ENCODE data around the gene STXBP5L.

DNA sequence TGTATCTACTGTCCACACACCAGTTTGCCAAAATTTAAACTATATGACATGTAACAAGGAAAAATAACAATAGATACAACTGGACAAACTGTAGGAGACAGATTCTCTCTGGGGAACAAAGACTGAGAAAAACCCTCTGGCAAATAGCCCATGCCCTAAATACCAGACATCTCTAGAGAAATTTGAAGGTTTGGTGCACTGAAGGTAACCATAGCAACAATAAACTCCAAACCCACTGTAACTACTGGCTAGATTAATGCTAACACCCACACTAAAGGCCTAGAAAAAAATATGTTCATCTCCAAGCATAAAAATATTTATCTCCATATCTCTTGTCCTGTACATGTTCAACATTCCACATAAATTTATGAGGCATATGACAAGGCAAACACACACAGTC, 267.1 kb downstream of the STXBP5L start:
- TF ChIP-seq, protein P1, sequence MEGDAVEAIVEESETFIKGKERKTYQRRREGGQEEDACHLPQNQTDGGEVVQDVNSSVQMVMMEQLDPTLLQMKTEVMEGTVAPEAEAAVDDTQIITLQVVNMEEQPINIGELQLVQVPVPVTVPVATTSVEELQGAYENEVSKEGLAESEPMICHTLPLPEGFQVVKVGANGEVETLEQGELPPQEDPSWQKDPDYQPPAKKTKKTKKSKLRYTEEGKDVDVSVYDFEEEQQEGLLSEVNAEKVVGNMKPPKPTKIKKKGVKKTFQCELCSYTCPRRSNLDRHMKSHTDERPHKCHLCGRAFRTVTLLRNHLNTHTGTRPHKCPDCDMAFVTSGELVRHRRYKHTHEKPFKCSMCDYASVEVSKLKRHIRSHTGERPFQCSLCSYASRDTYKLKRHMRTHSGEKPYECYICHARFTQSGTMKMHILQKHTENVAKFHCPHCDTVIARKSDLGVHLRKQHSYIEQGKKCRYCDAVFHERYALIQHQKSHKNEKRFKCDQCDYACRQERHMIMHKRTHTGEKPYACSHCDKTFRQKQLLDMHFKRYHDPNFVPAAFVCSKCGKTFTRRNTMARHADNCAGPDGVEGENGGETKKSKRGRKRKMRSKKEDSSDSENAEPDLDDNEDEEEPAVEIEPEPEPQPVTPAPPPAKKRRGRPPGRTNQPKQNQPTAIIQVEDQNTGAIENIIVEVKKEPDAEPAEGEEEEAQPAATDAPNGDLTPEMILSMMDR (IDR thresholded peaks at IDR 0.05; ENCODE audit: low read depth, low read length): no peak
- TF ChIP-seq EZH2phosphoT487 (IDR thresholded peaks at IDR 0.05; ENCODE audit: low read depth): no peak

All from OCI-LY3 (cell line).